GM15510 (cell line): ENCODE measurements around the gene WDCP.

Experiments
- POLR2A ChIP-seq: IDR thresholded peaks from 3 replicates; pipeline ENCODE4 v1.6.1; 2011; ENCODE audit warnings: borderline replicate concordance; ENCODE audit not compliant: insufficient read length; ENCODE audit errors: extremely low read depth

Gene WDCP

GRCh38 chr2:24046930-24047702, at the start of gene WDCP:
Gene WDCP (minus strand): TSS chr2:24047391. CDS start chr2:24039494, 7,897 bp downstream.
- peak; percentile 82 for TF ChIP-seq POLR2A

- TF ChIP-seq POLR2A = no peak
Measured at GRCh38 chr2:24088821-24089359, 41.7 kb upstream of the WDCP start.

- no peak for TF ChIP-seq POLR2A
Measured at GRCh38 chr2:24087032-24087431, 39.8 kb upstream of the WDCP start.

GRCh38 chr2:24086241-24086640, 39.0 kb upstream of the WDCP start:
- no peak for TF ChIP-seq POLR2A

- no peak for TF ChIP-seq POLR2A
Measured at GRCh38 chr2:24085200-24085489, 38.0 kb upstream of the WDCP start.

GRCh38 chr2:24084386-24085199, 37.4 kb upstream of the WDCP start, which contains the start of gene TP53I3:
Gene TP53I3 (minus strand): TSS chr2:24084834. CDS start chr2:24084326, 508 bp downstream.
- peak; percentile 60 for TF ChIP-seq POLR2A

GRCh38 chr2:24083567-24084385, 36.6 kb upstream of the WDCP start:
- peak; percentile 67 for TF ChIP-seq POLR2A

GRCh38 chr2:24082787-24083566, 35.8 kb upstream of the WDCP start:
- no peak for TF ChIP-seq POLR2A

GRCh38 chr2:24080701-24081100, 33.5 kb upstream of the WDCP start:
- no peak for TF ChIP-seq POLR2A

GRCh38 chr2:24077879-24078278, 30.7 kb upstream of the WDCP start:
- TF ChIP-seq POLR2A = no peak

GRCh38 chr2:24077535-24077877, 30.3 kb upstream of the WDCP start:
- TF ChIP-seq POLR2A = no peak

- TF ChIP-seq POLR2A = no peak
Measured at GRCh38 chr2:24076849-24077534, 29.8 kb upstream of the WDCP start.
